ENCODE data around the gene PTTG1IP.

Gene PTTG1IP

DNA sequence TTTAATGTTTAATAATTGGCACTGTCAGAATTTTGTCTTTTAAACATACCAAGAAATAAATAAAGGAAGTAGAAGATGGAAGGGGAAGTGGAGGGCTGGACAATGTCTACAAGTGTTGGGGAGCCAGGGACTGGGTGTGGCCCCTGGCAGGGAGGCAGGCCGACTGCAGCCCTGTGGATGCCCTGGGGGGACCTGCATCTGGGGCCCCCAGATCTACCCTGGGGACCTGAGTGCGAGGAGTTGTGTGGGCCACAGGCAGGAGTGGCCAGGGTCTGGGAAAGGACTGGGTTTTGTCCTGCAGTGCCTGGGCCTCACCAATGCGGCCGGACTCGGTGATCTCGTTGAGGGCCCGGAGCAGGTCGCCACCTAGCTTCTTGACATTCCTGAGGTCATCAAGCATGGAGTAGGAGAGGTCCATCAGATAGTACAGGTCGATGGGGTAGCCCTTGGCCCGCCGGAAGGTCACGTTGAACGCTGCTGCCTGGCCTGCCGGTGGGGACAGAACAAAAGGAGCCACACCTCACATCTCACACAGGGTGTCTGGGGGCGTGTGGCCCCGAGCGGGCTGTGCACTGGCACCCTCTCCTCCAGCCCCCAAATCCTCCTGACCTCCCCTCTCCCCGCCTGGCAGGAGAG lies 29.7 kb upstream of the PTTG1IP start:
- no peak for TF ChIP-seq CTCF (IDR thresholded peaks at IDR 0.05)
- no peak for TF ChIP-seq ZFX (IDR thresholded peaks at IDR 0.05; ENCODE audit: borderline replicate concordance)
- H3K27ac ChIP-seq = no peak overlapping the region

DNA sequence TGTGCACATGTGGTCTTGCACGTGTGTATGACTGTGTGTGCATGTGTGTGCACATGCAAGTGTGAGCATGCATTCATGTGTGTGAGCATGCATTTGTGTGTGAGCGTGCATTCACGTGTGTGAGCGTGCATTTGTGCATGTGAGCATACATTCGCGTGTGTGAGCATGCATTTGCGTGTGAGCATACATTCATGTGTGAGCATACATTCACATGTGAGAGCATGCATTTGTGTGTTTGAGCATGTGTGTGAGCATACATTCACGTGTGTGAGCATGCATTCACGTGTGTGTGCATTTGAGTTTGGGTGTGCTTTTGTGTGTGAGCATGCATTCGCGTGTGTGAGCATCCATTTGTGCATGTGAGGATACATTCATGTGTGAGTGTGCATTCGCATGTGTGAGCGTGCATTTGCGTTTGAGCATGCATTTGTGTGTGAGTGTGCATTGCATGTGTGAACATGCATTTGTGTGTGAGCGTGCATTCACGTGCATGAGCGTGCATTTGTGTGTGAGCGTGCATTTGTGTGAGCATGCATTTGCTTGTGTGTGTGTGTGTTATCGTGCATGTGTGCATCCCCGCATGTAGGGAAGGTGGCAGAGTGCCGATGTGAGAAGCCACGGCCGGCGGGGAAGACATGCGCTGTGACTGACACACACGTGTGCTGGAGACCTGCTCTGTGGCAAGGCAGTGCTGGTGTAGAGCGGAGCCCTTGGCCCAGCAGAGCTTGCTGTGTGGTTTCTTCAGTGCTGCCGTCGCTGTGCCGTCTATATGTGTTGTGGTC lies 29.0 kb upstream of the PTTG1IP start:
- TF ChIP-seq ZFX (IDR thresholded peaks at IDR 0.05; ENCODE audit: borderline replicate concordance) (no peak), CTCF (IDR thresholded peaks at IDR 0.05) (no peak)
- H3K27ac ChIP-seq = no peak overlapping the region

DNA sequence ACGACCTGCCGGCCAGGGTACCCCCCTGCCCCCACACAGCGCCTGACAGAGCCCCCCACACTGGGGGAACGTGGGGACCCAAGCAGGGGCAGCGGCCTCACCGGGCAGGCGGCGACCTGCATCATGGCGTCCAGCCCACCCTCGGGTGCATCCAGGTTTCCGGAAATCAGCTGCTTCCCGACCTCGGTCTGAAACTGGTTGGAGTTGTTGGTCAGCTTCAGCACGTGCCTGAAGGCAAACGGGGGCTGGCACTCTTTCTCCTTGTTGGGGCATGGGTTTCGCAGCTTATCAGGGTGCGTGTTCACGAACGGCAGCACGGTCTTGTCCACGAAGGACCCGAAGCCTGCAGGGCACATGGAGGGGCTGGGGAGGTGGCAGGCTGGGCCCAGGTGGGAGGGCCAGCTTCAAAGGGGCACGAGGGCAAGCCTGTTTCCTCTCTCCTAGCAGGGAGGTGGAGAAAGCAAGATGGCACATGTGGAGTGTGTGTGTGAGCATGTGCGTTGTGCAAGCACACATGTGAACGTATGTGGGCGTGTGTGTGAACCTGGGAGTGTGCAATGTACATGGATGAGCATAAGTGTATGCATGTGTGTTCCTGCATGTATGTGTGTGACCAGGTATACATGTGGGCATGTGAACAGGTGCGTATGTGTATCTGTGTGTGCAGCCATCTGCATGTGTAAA lies 28.0 kb upstream of the PTTG1IP start:
- TF ChIP-seq ZFX (IDR thresholded peaks at IDR 0.05; ENCODE audit: borderline replicate concordance) (no peak), CTCF (IDR thresholded peaks at IDR 0.05) (no peak)
- no peak overlapping the region for H3K27ac ChIP-seq

DNA sequence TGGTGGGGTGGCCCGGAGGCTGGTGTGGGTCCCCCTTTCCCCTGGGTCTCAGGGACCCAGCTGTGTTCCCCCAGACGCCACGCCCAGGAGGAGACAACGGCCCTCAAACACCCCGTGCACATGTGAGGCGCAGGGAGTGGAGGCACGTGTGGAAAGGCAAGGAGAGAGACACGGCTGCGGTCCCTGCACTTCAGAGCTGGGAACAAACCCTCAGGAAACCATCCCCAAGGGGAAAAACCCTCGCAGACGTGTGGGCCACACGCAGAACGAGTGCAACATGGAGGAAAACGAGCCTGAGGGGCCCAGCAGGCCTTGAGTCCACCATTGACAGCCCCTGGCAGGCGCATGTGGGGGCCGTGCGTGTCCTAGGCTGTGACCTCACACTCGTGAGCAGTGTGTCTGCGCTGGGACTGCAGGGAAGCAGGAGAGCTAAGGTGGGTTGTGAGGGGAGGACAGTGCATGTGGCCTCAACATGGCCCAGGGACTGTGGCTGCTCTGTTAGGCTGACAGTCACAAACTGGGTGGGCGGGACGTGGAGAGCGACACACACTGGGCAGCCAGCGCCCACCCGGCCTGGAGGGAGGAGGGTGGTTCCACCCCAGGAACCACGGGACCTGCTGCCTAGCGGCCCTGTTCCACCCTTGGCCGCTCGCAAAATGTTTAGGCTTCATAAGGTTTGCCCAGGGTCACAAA lies 27.2 kb upstream of the PTTG1IP start:
- no peak for TF ChIP-seq ZFX (IDR thresholded peaks at IDR 0.05; ENCODE audit: borderline replicate concordance)
- TF ChIP-seq CTCF (IDR thresholded peaks at IDR 0.05) = no peak
- H3K27ac ChIP-seq = no peak overlapping the region

DNA sequence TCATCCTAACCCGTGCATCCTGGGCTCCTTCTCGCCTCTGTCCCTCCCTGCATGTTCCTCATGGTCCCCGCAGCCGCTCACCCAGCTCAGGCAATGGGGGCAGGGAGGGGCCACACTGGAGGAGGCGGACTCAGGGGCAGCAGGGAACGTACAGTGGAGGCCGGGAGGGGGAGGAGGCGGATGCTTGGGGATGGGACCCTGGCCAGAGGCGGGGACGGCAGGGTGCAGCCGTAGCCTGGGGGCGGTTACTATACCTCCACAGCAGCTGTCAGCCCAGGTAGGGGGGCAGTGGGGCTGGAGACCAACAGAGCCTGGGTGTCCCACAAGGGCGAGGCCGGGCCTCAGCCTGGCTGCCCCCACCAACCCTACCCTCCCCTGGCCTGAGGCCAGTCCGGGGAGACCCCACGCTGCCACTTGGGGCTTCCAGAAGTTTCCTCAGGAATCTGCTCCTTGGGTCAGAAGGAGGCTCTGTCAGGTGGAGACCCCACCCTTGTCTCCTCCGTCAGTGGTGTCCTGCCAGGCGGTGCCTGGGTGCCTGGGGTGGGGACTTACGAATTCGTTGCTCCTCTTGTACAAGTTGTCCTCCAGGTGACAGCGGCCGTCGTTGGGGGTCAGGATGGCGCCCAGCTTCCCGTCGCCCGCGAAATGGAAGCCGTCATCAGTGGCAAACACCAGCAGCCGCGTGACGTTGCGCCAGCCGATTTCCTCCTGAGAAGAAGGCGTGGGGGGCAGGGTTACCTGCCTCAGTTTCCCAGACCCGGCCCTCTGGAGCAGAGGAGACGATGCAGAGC lies 26.5 kb upstream of the PTTG1IP start:
- no peak for TF ChIP-seq ZFX (IDR thresholded peaks at IDR 0.05; ENCODE audit: borderline replicate concordance)
- TF ChIP-seq CTCF (IDR thresholded peaks at IDR 0.05) = no peak
- H3K27ac ChIP-seq = no peak overlapping the region

- no peak overlapping the region for H3K27ac ChIP-seq
- TF ChIP-seq CTCF (IDR thresholded peaks at IDR 0.05) (no peak), ZFX (IDR thresholded peaks at IDR 0.05; ENCODE audit: borderline replicate concordance) (no peak)
Measured at GRCh38 chr21:44898851-44899767, 25.6 kb upstream of the PTTG1IP start.

Measured in 22Rv1 (cell line).